Panc1 (cell line): ENCODE results near the gene AKT3. TPM values are rescaled to one million over a fixed set of nuclear protein-coding genes. Genes with fewer than 3 reads are reported as not detected.

Source experiments
- ATAC-seq: fragments of 200-7000 bp; cut with Tn5 transposase; 2 replicates; pipeline ENCODE4 v1.9.1; 2020; ENCODE audit warnings: mild to moderate bottlenecking, moderate library complexity
- BruUV-seq: library from RNA; stranded (reverse); fragments of 400-500 nt; replicated peaks from 2 replicates; lab custom pipeline; 2021; lab: Mats Ljungman, UMichigan
- CTCF ChIA-PET: fragments of 300-600 bp; sonication (Branson Sonifier 250); formaldehyde crosslinking; loops from one replicate; lab custom pipeline; 2022; ENCODE audit warnings: antibody characterized with exemption; lab: Charles Lee
- POLR2A ChIA-PET: fragments of 300-600 bp; sonication (Branson Sonifier 250); formaldehyde crosslinking; loops from one replicate; lab custom pipeline; 2022; ENCODE audit warnings: antibody characterized with exemption; lab: Charles Lee
- DNase-seq: peaks from one replicate; pipeline ENCODE4 v3.0.0-alpha.2; 2010; ENCODE audit warnings: low read depth, low spot score
- H3K27ac ChIP-seq: 2 replicates; pipeline ENCODE4 v1.5.1; 2011; ENCODE audit warnings: mild to moderate bottlenecking, low read length, inconsistent platforms
- H3K27me3 ChIP-seq: fragments of 200-500 bp; sonication (Bioruptor generic); 2 replicates; pipeline ENCODE4 v1.6.0; 2014; ENCODE audit warnings: low read length, inconsistent platforms; ENCODE audit not compliant: control insufficient read depth, insufficient read depth
- H3K36me3 ChIP-seq: fragments of 200-500 bp; sonication (Bioruptor generic); 2 replicates; pipeline ENCODE4 v1.5.1; 2014; ENCODE audit warnings: inconsistent platforms, mild to moderate bottlenecking, low read length, moderate library complexity; ENCODE audit not compliant: control insufficient read depth, insufficient read depth
- H3K4me1 ChIP-seq: 2 replicates; pipeline ENCODE4 v1.5.1; 2011; ENCODE audit warnings: inconsistent platforms, mild to moderate bottlenecking, low read length, moderate library complexity; ENCODE audit not compliant: control insufficient read depth, insufficient read depth
- H3K4me3 ChIP-seq, 2 experiments: 2 replicates each; pipeline ENCODE4 v1.5.1; 2011 to 2012; ENCODE audit warnings: low read depth in 2 of 2, low read length in 2 of 2, mild to moderate bottlenecking in 2 of 2, inconsistent platforms in 1 of 2, moderate library complexity in 1 of 2
- H3K9me3 ChIP-seq: fragments of 200-500 bp; sonication (Bioruptor generic); 2 replicates; pipeline ENCODE4 v1.5.1; 2014; ENCODE audit warnings: low read depth, mild to moderate bottlenecking, inconsistent platforms, low read length, moderate library complexity; ENCODE audit not compliant: control insufficient read depth, insufficient read depth
- POLR2AphosphoS5 ChIP-seq: IDR thresholded peaks from 2 replicates; pipeline ENCODE4 v1.6.1; 2012; ENCODE audit warnings: mild to moderate bottlenecking, low read depth, low read length, moderate library complexity
- SIN3A ChIP-seq: IDR thresholded peaks from 2 replicates; pipeline ENCODE4 v1.6.1; 2012; ENCODE audit warnings: low read depth, mild to moderate bottlenecking, low read length, moderate library complexity, borderline replicate concordance; ENCODE audit not compliant: insufficient read depth
- TCF7L2 ChIP-seq: IDR thresholded peaks from 2 replicates; pipeline ENCODE4 v1.6.1; 2011; ENCODE audit warnings: mild to moderate bottlenecking, low read depth, low read length, inconsistent platforms
- in situ Hi-C: cut with HindIII; loops from 2 replicates; pipeline ENCODE4 v1.10.0; 2016; ENCODE audit warnings: low sequenced_read_pairs, low pct_unique_long_range_greater_than_20kb
- intact Hi-C: fragments of 100-400 bp; cut with micrococcal nuclease; formaldehyde crosslinking; loops from one replicate; pipeline ENCODE4 v1.10.0; 2022; ENCODE audit not compliant: unreplicated experiment
- total RNA-seq: library from RNA; stranded (reverse); gene quantifications from one replicate; pipeline ENCODE4 v1.2.1, GENCODE V29; 2021; ENCODE audit not compliant: unreplicated experiment
- TF ChIP-seq, protein P1 (sequence below), 2 experiments: IDR thresholded peaks; 2 replicates each; pipeline ENCODE4 v1.6.1; 2011 to 2012; ENCODE audit warnings: low read depth in 2 of 2, control low read depth in 1 of 2, low read length in 1 of 2, mild to moderate bottlenecking in 1 of 2, moderate library complexity in 1 of 2; ENCODE audit not compliant: insufficient read depth in 1 of 2
- TF ChIP-seq, protein P2 (sequence below): fragments of 450-650 bp; IDR thresholded peaks from 2 replicates; pipeline ENCODE4 v1.5.1; 2017; ENCODE audit warnings: mild to moderate bottlenecking

The AKT3 gene
- total RNA-seq, 1 experiment from 2014 or later = 11.0 TPM

DNA sequence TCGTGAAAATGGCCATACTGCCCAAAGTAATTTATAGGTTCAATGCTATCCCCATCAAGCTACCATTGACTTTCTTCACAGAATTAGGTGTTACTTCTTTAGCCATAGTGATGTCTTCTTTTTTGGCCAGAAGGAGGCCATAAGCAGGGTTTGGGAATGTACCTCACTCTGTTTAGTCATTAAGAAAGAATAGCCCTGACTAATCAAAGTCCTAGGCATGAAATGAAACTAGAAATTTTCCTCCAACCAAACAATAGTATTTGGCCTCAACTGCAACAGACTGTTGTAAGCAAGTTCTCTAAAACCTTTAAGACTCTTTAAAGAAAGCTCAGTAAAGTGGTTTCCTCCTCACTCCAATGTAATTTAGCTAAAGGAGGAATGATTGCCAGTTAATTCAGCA, 163.9 kb downstream of the AKT3 start:
- H3K36me3 ChIP-seq = no peaks in the 10 kb centered on the region
- H3K4me1 ChIP-seq = no peaks in the 10 kb centered on the region
- no peak overlapping the region for H3K4me3 ChIP-seq
- H3K27ac ChIP-seq = no peak overlapping the region
- CTCF ChIA-PET = no interaction called here
- DNase-seq = no peak
- POLR2A ChIA-PET = no interaction called here
- H3K9me3 ChIP-seq = no peaks in the 10 kb centered on the region
- intact Hi-C loops = no loop called here
- BruUV-seq = no TSS peak
- H3K27me3 ChIP-seq = no peaks in the 10 kb centered on the region
- TF ChIP-seq, protein P1, sequence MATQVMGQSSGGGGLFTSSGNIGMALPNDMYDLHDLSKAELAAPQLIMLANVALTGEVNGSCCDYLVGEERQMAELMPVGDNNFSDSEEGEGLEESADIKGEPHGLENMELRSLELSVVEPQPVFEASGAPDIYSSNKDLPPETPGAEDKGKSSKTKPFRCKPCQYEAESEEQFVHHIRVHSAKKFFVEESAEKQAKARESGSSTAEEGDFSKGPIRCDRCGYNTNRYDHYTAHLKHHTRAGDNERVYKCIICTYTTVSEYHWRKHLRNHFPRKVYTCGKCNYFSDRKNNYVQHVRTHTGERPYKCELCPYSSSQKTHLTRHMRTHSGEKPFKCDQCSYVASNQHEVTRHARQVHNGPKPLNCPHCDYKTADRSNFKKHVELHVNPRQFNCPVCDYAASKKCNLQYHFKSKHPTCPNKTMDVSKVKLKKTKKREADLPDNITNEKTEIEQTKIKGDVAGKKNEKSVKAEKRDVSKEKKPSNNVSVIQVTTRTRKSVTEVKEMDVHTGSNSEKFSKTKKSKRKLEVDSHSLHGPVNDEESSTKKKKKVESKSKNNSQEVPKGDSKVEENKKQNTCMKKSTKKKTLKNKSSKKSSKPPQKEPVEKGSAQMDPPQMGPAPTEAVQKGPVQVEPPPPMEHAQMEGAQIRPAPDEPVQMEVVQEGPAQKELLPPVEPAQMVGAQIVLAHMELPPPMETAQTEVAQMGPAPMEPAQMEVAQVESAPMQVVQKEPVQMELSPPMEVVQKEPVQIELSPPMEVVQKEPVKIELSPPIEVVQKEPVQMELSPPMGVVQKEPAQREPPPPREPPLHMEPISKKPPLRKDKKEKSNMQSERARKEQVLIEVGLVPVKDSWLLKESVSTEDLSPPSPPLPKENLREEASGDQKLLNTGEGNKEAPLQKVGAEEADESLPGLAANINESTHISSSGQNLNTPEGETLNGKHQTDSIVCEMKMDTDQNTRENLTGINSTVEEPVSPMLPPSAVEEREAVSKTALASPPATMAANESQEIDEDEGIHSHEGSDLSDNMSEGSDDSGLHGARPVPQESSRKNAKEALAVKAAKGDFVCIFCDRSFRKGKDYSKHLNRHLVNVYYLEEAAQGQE (IDR thresholded peaks at IDR 0.05; ENCODE audit: insufficient read depth in 1 of 2, low read depth in 2 of 2, low read length in 1 of 2) = no peak
- TF ChIP-seq POLR2AphosphoS5 = no peak
- ATAC-seq = no peak
- in situ Hi-C loops = no loop called here

DNA sequence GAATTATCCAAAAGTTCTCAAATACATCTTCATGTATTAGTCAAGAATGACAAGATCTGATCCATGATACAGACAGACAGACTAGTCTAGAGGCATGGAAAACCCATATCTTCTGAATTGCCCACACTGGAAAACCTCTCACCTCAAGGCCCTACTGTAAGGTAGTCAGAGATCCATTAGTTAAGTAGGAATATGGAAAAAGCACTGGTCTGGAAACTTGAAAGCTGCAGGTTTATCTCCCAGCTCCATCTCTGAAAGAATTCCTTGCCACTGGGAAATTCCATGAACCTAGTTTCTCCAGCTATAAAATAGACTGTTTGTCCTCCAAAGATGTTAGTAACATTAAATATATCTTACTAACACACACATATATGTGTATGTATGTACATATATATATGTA, 169.2 kb downstream of the AKT3 start:
- TF ChIP-seq SIN3A (no peak), POLR2AphosphoS5 (no peak), TCF7L2 (no peak)
- TF ChIP-seq, protein P1 (IDR thresholded peaks at IDR 0.05; ENCODE audit: insufficient read depth in 1 of 2, low read depth in 2 of 2, low read length in 1 of 2) = no peak
- TF ChIP-seq, protein P2, sequence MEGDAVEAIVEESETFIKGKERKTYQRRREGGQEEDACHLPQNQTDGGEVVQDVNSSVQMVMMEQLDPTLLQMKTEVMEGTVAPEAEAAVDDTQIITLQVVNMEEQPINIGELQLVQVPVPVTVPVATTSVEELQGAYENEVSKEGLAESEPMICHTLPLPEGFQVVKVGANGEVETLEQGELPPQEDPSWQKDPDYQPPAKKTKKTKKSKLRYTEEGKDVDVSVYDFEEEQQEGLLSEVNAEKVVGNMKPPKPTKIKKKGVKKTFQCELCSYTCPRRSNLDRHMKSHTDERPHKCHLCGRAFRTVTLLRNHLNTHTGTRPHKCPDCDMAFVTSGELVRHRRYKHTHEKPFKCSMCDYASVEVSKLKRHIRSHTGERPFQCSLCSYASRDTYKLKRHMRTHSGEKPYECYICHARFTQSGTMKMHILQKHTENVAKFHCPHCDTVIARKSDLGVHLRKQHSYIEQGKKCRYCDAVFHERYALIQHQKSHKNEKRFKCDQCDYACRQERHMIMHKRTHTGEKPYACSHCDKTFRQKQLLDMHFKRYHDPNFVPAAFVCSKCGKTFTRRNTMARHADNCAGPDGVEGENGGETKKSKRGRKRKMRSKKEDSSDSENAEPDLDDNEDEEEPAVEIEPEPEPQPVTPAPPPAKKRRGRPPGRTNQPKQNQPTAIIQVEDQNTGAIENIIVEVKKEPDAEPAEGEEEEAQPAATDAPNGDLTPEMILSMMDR = no peak
- ChIA-PET CTCF (no interaction called here), POLR2A (no interaction called here)
- H3K4me1 ChIP-seq = no peaks in the 10 kb centered on the region
- no peak overlapping the region for H3K4me3 ChIP-seq
- in situ Hi-C loops (no loop called here), intact Hi-C loops (no loop called here)
- no peaks in the 10 kb centered on the region for H3K27me3 ChIP-seq
- H3K9me3 ChIP-seq = no peaks in the 10 kb centered on the region
- no TSS peak for BruUV-seq
- no peak overlapping the region for H3K27ac ChIP-seq
- H3K36me3 ChIP-seq = no peaks in the 10 kb centered on the region
- no peak for ATAC-seq
- DNase-seq = no peak
